NB4 (cell line): Measurements from ENCODE around the gene MOSPD2.

Experiments used
- DNase-seq: peaks from one replicate; pipeline ENCODE4 v3.0.0; 2010; ENCODE audit warnings: low read depth
- H3K4me3 ChIP-seq: one replicate; pipeline ENCODE4 v1.5.1; 2011; ENCODE audit warnings: mild to moderate bottlenecking, low read depth, low read length, moderate library complexity
- MYC ChIP-seq: IDR thresholded peaks from 2 replicates; pipeline ENCODE4 v1.6.1; 2011; ENCODE audit warnings: low read depth, low read length
- POLR2A ChIP-seq: IDR thresholded peaks from 2 replicates; pipeline ENCODE4 v1.6.1; 2011; ENCODE audit warnings: mild to moderate bottlenecking; ENCODE audit not compliant: insufficient read length; ENCODE audit errors: extremely low read depth
- TF ChIP-seq, protein P1 (sequence below): IDR thresholded peaks from one replicate; pipeline ENCODE4 v1.5.1; 2012; ENCODE audit warnings: low read depth, low read length
- TF ChIP-seq, protein P2 (sequence below): IDR thresholded peaks from 2 replicates; pipeline ENCODE4 v1.6.1; 2011; ENCODE audit warnings: low read depth, low read length

MOSPD2 gene

DNA sequence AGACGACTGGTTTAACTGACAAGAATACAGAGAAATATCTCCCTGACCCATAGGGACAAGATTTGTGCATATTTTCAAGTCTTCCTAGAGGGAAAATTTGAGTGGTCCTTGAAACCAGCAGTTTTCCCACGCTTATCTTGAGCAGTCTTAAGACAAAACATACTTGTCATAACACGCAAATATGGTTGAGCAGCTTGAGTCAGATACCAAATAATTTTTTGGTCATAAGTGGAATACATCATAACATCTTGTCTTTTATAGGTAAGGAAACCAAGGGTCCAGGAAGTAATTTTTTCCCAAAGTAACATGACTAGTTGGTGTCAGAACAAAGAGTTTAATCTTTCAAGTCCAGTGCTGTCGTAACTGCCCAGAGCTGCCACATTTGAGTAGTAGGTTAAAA, 50.5 kb downstream of the MOSPD2 start:
- TF ChIP-seq, protein P1, sequence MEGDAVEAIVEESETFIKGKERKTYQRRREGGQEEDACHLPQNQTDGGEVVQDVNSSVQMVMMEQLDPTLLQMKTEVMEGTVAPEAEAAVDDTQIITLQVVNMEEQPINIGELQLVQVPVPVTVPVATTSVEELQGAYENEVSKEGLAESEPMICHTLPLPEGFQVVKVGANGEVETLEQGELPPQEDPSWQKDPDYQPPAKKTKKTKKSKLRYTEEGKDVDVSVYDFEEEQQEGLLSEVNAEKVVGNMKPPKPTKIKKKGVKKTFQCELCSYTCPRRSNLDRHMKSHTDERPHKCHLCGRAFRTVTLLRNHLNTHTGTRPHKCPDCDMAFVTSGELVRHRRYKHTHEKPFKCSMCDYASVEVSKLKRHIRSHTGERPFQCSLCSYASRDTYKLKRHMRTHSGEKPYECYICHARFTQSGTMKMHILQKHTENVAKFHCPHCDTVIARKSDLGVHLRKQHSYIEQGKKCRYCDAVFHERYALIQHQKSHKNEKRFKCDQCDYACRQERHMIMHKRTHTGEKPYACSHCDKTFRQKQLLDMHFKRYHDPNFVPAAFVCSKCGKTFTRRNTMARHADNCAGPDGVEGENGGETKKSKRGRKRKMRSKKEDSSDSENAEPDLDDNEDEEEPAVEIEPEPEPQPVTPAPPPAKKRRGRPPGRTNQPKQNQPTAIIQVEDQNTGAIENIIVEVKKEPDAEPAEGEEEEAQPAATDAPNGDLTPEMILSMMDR: no peak
- TF ChIP-seq POLR2A (no peak), MYC (no peak)
- TF ChIP-seq, protein P2, sequence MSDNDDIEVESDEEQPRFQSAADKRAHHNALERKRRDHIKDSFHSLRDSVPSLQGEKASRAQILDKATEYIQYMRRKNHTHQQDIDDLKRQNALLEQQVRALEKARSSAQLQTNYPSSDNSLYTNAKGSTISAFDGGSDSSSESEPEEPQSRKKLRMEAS: no peak
- no peak for DNase-seq
- H3K4me3 ChIP-seq: no peak overlapping the region

DNA sequence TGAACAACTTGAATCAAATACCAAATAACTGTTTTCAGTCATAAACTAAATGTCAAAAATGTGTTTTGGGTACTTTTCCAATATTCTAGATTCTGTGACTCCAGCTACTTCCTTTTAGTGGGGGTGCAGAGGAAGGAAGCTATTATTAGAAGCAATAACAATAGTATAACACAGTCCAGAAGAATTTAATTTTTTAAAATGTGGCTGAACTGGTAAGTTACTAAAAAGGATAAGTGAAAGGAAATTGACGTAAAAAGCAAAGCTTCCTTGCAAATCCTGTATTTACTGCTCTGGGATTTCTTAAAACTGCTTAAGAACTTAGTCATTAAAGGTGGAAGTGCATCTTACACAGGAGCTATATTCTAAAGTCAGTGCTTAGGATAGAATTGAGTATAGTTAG, 53.2 kb downstream of the MOSPD2 start:
- DNase-seq: no peak
- no peak overlapping the region for H3K4me3 ChIP-seq
- TF ChIP-seq POLR2A: no peak

DNA sequence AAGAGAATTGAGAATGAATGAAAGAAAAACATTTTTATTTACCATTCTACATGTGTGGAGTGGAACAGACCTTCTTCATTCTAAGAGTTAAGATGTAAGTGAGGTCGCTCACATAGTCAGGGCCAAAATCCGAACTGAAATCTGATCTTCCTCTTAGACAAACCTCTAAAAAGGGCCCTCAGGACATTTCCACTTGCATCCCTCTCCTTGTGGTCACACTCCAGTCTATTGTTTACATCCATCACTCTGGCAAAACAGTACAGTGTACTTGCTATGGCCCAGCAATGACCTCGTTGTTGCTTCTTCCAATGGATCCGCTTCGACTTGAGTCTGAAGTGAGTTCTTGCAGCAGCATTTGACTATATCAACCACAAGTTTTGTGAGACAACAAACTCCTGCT, 54.2 kb downstream of the MOSPD2 start:
- no peak for DNase-seq
- TF ChIP-seq, protein P2: no peak
- TF ChIP-seq, protein P1: no peak
- no peak for TF ChIP-seq POLR2A
- TF ChIP-seq MYC: no peak
- no peak overlapping the region for H3K4me3 ChIP-seq

DNA sequence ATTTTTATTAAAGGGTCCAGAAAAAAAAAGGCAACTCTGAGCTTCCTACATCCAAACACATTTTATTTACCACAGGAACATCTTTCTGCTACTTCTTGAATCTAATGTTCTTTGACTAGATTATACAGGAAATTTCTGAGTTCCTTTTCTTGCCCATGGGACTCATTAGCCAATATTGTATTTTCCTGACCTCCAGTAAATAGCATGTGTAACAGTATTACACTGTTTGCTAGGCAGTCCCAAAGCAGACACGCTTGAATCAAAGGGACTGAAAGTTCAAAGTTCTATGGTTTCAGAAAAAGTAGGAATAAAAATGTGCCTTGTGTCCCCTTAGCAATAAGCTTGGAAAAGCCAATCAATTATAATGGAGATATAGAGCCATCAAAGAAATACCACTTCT, 57.4 kb downstream of the MOSPD2 start:
- no peak overlapping the region for H3K4me3 ChIP-seq
- no peak for DNase-seq
- TF ChIP-seq, protein P2: no peak
- TF ChIP-seq MYC (no peak), POLR2A (no peak)
- TF ChIP-seq, protein P1: no peak

DNA sequence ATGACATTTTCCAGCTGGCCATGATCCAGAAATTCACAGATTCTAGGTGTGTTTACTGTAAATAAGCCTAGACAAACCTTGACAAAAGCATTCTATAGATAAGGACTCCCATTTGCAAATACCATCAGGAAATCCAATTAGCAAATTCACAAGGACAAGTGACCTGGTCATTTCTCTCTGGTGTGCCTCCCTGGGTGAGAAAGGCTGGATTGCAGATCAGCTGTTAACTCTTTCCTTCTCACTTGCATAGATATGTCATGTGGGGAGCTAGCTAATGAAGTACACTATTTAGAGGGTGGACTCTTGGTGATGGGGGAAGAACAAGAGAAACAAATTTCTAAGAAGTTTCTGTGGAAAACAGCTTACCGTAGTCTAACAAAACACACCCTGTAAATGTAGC, 58.9 kb downstream of the MOSPD2 start:
- DNase-seq: no peak
- no peak overlapping the region for H3K4me3 ChIP-seq
- TF ChIP-seq, protein P2: no peak
- no peak for TF ChIP-seq POLR2A

DNA sequence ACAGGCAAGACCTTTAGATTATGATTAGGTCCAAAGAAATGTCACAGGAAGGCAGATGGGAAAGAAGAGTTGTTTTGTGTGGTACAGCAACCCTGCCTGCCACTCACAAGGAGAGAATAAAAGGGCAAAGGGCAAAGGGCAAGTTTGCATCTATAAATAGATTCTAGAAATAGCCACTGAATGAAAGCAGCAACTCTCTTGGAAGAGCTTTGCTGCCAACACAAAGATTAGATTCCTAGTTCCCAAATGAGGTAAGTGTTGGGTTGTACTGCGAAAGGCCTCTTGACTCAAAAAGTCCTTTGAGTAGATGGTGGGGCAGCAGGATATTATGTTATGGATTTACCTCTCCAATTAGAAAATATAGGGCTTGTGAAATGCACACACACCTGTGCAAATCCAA, 61.2 kb downstream of the MOSPD2 start:
- no peak for TF ChIP-seq MYC
- TF ChIP-seq, protein P2: no peak
- TF ChIP-seq, protein P1: no peak
- no peak for TF ChIP-seq POLR2A
- no peak for DNase-seq
- no peak overlapping the region for H3K4me3 ChIP-seq

DNA sequence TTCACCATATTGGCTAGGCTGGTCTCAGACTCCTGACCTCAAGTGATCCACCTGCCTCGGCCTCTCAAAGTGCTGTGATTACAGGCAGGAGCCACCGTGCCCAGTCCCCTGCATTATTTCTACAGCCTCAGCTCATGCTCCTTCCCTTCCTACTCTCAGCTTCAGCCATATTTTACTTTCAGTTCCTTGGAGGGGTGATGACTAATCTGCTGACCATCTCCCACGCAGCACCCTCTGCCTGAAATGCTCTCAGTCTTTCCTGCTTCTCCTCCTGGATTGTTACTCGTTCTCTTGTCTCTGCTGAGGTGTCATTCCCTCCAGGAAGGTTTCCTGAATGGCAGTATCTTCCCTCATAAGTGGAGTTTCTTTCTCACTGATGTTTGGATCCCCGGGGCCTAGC, 63.3 kb downstream of the MOSPD2 start:
- peak; percentile 61 for DNase-seq
- TF ChIP-seq, protein P2: no peak
- TF ChIP-seq, protein P1: no peak
- no peak for TF ChIP-seq POLR2A
- no peak for TF ChIP-seq MYC
- no peak overlapping the region for H3K4me3 ChIP-seq
